ENCODE data around the gene MCUR1. TPM values are rescaled to one million over a fixed set of nuclear protein-coding genes. Genes with fewer than 3 reads are reported as not detected.

Gene MCUR1
- total RNA-seq, 2 experiments from 2014 or later = 23.5 to 32.7 TPM

GRCh38 chr6:13813621-13814175, 659 bp downstream of the MCUR1 start:
- DNase-seq = peak; percentile 40
- POLR2A ChIA-PET = no interaction called here
- Mint-ChIP-seq H3K4me3 (peak overlapping the region; percentile 88), H3K27ac (peak overlapping the region; percentile 89), H3K4me1 (peaks cover 29% of the 10 kb centered on the region), H3K9me3 (no peaks in the 10 kb centered on the region), H3K36me3 (ENCODE audit: low read depth) (peaks cover 6% of the 10 kb centered on the region), H3K27me3 (peaks cover 6% of the 10 kb centered on the region)
- CTCF ChIA-PET = interaction anchor here (0.5 to 0.6 kb wide), 2 partner anchors 18 to 24 kb away, joined by 3 read pairs; no protein-coding TSS in a partner anchor

GRCh38 chr6:13813026-13813425, 1.3 kb downstream of the MCUR1 start:
- H3K27me3 Mint-ChIP-seq = no peaks in the 10 kb centered on the region
- DNase-seq = no peak
- H3K27ac Mint-ChIP-seq = peak overlapping the region; percentile 89
- peaks cover 29% of the 10 kb centered on the region for H3K4me1 Mint-ChIP-seq
- H3K4me3 Mint-ChIP-seq = peak overlapping the region; percentile 88
- POLR2A ChIA-PET = no interaction called here
- H3K36me3 Mint-ChIP-seq (ENCODE audit: low read depth) = peaks cover 6% of the 10 kb centered on the region
- CTCF ChIA-PET = interaction anchor here (0.5 kb wide), 1 partner anchor 24 kb away, joined by 3 read pairs; no protein-coding TSS in a partner anchor
- H3K9me3 Mint-ChIP-seq = no peaks in the 10 kb centered on the region

- H3K4me1 Mint-ChIP-seq = peaks cover 29% of the 10 kb centered on the region
- ChIA-PET CTCF (interaction anchor here (0.8 to 3.5 kb wide), 3 partner anchors 15 to 163 kb away, joined by 3 to 10 read pairs (median 4); no protein-coding TSS in a partner anchor), POLR2A (no interaction called here)
- H3K9me3 Mint-ChIP-seq = no peaks in the 10 kb centered on the region
- H3K27ac Mint-ChIP-seq = no peak overlapping the region
- peaks cover 6% of the 10 kb centered on the region for H3K36me3 Mint-ChIP-seq (ENCODE audit: low read depth)
- peak overlapping the region; percentile 88 for H3K4me3 Mint-ChIP-seq
- DNase-seq = no peak
- no peaks in the 10 kb centered on the region for H3K27me3 Mint-ChIP-seq
These were observed 2.1 kb downstream of the MCUR1 start for GRCh38 chr6:13812359-13812642.

- Mint-ChIP-seq H3K9me3 (no peaks in the 10 kb centered on the region), H3K4me1 (peaks cover 29% of the 10 kb centered on the region), H3K36me3 (ENCODE audit: low read depth) (peaks cover 6% of the 10 kb centered on the region), H3K4me3 (peak overlapping the region; percentile 88), H3K27ac (no peak overlapping the region), H3K27me3 (no peaks in the 10 kb centered on the region)
- CTCF ChIA-PET = interaction anchor here (0.8 to 3.5 kb wide), 3 partner anchors 14 to 163 kb away, joined by 3 to 10 read pairs (median 4); no protein-coding TSS in a partner anchor
- POLR2A ChIA-PET = no interaction called here
- DNase-seq = no peak
These were observed 2.6 kb downstream of the MCUR1 start for GRCh38 chr6:13811627-13812358.

- Mint-ChIP-seq H3K27me3 (no peaks in the 10 kb centered on the region), H3K27ac (no peak overlapping the region), H3K36me3 (ENCODE audit: low read depth) (peaks cover 6% of the 10 kb centered on the region), H3K4me1 (peaks cover 29% of the 10 kb centered on the region), H3K4me3 (no peak overlapping the region), H3K9me3 (no peaks in the 10 kb centered on the region)
- POLR2A ChIA-PET = interaction anchor here (0.6 kb wide), 1 partner anchor 628 kb away, joined by 3 read pairs; no protein-coding TSS in a partner anchor
- CTCF ChIA-PET = interaction anchor here (0.5 to 3.5 kb wide), 6 partner anchors 13 to 216 kb away, joined by 3 to 10 read pairs (median 5); no protein-coding TSS in a partner anchor
- DNase-seq = no peak
These were observed 3.5 kb downstream of the MCUR1 start for GRCh38 chr6:13810688-13811446.

GRCh38 chr6:13808801-13809200, 5.6 kb downstream of the MCUR1 start:
- no peak overlapping the region for H3K27ac Mint-ChIP-seq

GRCh38 chr6:13807696-13808095, 6.7 kb downstream of the MCUR1 start:
- H3K9me3 Mint-ChIP-seq = no peaks in the 10 kb centered on the region
- ChIA-PET POLR2A (interaction anchor here (0.6 kb wide), 1 partner anchor 339 kb away, joined by 3 read pairs; no protein-coding TSS in a partner anchor), CTCF (interaction anchor here (1.0 to 1.3 kb wide), 2 partner anchors 13 to 66 kb away, joined by 4 read pairs; no protein-coding TSS in a partner anchor)
- DNase-seq = no peak
- H3K4me3 Mint-ChIP-seq = no peak overlapping the region
- no peaks in the 10 kb centered on the region for H3K27me3 Mint-ChIP-seq
- peaks cover 15% of the 10 kb centered on the region for H3K4me1 Mint-ChIP-seq
- no peak overlapping the region for H3K27ac Mint-ChIP-seq
- peaks cover 19% of the 10 kb centered on the region for H3K36me3 Mint-ChIP-seq (ENCODE audit: low read depth)

More at GRCh38 chr6:13808801-13809200, 5.6 kb downstream of the MCUR1 start:
- Mint-ChIP-seq H3K9me3 (no peaks in the 10 kb centered on the region), H3K27me3 (no peaks in the 10 kb centered on the region), H3K4me3 (no peak overlapping the region), H3K4me1 (peaks cover 23% of the 10 kb centered on the region), H3K36me3 (ENCODE audit: low read depth) (peaks cover 14% of the 10 kb centered on the region)
- ChIA-PET CTCF (interaction anchor here (0.5 to 0.7 kb wide), 3 partner anchors 34 to 1684 kb away, joined by 3 to 4 read pairs (median 3); no protein-coding TSS in a partner anchor), POLR2A (no interaction called here)
- DNase-seq = no peak

- H3K4me3 Mint-ChIP-seq = no peak overlapping the region
- ChIA-PET POLR2A (no interaction called here), CTCF (interaction anchor here (1.0 kb wide), 1 partner anchor 8 kb away, joined by 3 read pairs; no protein-coding TSS in a partner anchor)
- no peaks in the 10 kb centered on the region for H3K27me3 Mint-ChIP-seq
- H3K36me3 Mint-ChIP-seq (ENCODE audit: low read depth) = peaks cover 28% of the 10 kb centered on the region
- no peaks in the 10 kb centered on the region for H3K9me3 Mint-ChIP-seq
- no peak for DNase-seq
- H3K27ac Mint-ChIP-seq = no peak overlapping the region
- no peaks in the 10 kb centered on the region for H3K4me1 Mint-ChIP-seq
These were observed 10.8 kb downstream of the MCUR1 start for GRCh38 chr6:13803581-13803980.

- no peaks in the 10 kb centered on the region for H3K9me3 Mint-ChIP-seq
- peaks cover 30% of the 10 kb centered on the region for H3K36me3 Mint-ChIP-seq (ENCODE audit: low read depth)
- no peak overlapping the region for H3K4me3 Mint-ChIP-seq
- H3K27me3 Mint-ChIP-seq = no peaks in the 10 kb centered on the region
- no peak for DNase-seq
- no peak overlapping the region for H3K27ac Mint-ChIP-seq
- H3K4me1 Mint-ChIP-seq = peaks cover 2% of the 10 kb centered on the region
- POLR2A ChIA-PET = no interaction called here
- CTCF ChIA-PET = no interaction called here
These were observed 13.7 kb downstream of the MCUR1 start for GRCh38 chr6:13800615-13801014.

- H3K27me3 Mint-ChIP-seq = no peaks in the 10 kb centered on the region
- H3K4me1 Mint-ChIP-seq = peaks cover 21% of the 10 kb centered on the region
- H3K27ac Mint-ChIP-seq = no peak overlapping the region
- no peaks in the 10 kb centered on the region for H3K9me3 Mint-ChIP-seq
- ChIA-PET POLR2A (no interaction called here), CTCF (interaction anchor here (0.6 to 1.9 kb wide), 2 partner anchors 15 to 1147 kb away, joined by 4 to 5 read pairs; no protein-coding TSS in a partner anchor)
- no peak overlapping the region for H3K4me3 Mint-ChIP-seq
- no peak for DNase-seq
- peaks cover 21% of the 10 kb centered on the region for H3K36me3 Mint-ChIP-seq (ENCODE audit: low read depth)
These were observed 17.6 kb downstream of the MCUR1 start for GRCh38 chr6:13796781-13797180.

GRCh38 chr6:13795041-13795750, 19.2 kb downstream of the MCUR1 start:
- DNase-seq = peak; percentile 91
- H3K36me3 Mint-ChIP-seq (ENCODE audit: low read depth) = peaks cover 17% of the 10 kb centered on the region
- no peaks in the 10 kb centered on the region for H3K9me3 Mint-ChIP-seq
- H3K4me1 Mint-ChIP-seq = peaks cover 22% of the 10 kb centered on the region
- ChIA-PET POLR2A (interaction anchor here (0.6 kb wide), 1 partner anchor 17 kb away, joined by 5 read pairs; no protein-coding TSS in a partner anchor), CTCF (interaction anchor here (0.6 to 1.8 kb wide), 27 partner anchors 8 to 1686 kb away, joined by 3 to 11 read pairs (median 4); no protein-coding TSS in a partner anchor)
- H3K4me3 Mint-ChIP-seq = no peak overlapping the region
- no peaks in the 10 kb centered on the region for H3K27me3 Mint-ChIP-seq
- H3K27ac Mint-ChIP-seq = no peak overlapping the region

GRCh38 chr6:13794184-13794583, 20.2 kb downstream of the MCUR1 start:
- POLR2A ChIA-PET = no interaction called here
- H3K9me3 Mint-ChIP-seq = no peaks in the 10 kb centered on the region
- no peaks in the 10 kb centered on the region for H3K27me3 Mint-ChIP-seq
- H3K4me1 Mint-ChIP-seq = peaks cover 22% of the 10 kb centered on the region
- no peak overlapping the region for H3K4me3 Mint-ChIP-seq
- H3K36me3 Mint-ChIP-seq (ENCODE audit: low read depth) = peaks cover 26% of the 10 kb centered on the region
- H3K27ac Mint-ChIP-seq = no peak overlapping the region
- no peak for DNase-seq
- CTCF ChIA-PET = interaction anchor here (0.6 to 1.8 kb wide), 17 partner anchors 9 to 1881 kb away, joined by 3 to 11 read pairs (median 4); no protein-coding TSS in a partner anchor
